Measurements from ENCODE around the gene PKP4. TPM values are rescaled to one million over a fixed set of nuclear protein-coding genes. Genes with fewer than 3 reads are reported as not detected.

The PKP4 gene
- total and polyA plus RNA-seq, 2 of the 8 experiments (the other 6 are each of a cell fraction or from before 2014, with no cell fraction given), result 48.2 to 88.0 TPM

GRCh38 chr2:158723181-158723838, 266.6 kb downstream of the PKP4 start:
- Histone ChIP-seq H2AK5ac (ENCODE audit: low read depth, low read length) (no peak overlapping the region), H4K20me1 (replicated peaks in 1 of 2; ENCODE audit: control insufficient read depth in 1 of 2, insufficient read depth in 2 of 2, low read length in 2 of 2) (no peaks in the 10 kb centered on the region), H3K9me3 (ENCODE audit: insufficient read depth in 2 of 2, low read depth in 1 of 2, low read length in 1 of 2) (no peaks in the 10 kb centered on the region), H3K36me3 (ENCODE audit: control insufficient read depth in 2 of 4, insufficient read depth in 4 of 4, low read length in 3 of 4) (no peaks in the 10 kb centered on the region), H3K27me3 (replicated peaks in 1 of 4; ENCODE audit: control insufficient read depth in 3 of 4, extremely low read depth in 1 of 4, insufficient read depth in 3 of 4, low read length in 3 of 4) (no peaks in the 10 kb centered on the region), H3K14ac (ENCODE audit: insufficient read length) (no peak overlapping the region), H2BK15ac (ENCODE audit: low read length) (no peak overlapping the region), H3K18ac (ENCODE audit: extremely low read depth, low read length) (no peak overlapping the region), H4K5ac (ENCODE audit: insufficient read length, low read depth, low read length) (no peak overlapping the region), H4K91ac (replicated peaks; ENCODE audit: insufficient read length, low read length) (no peak overlapping the region), H3K4me1 (replicated peaks in 1 of 4; ENCODE audit: control insufficient read depth in 3 of 4, insufficient read depth in 4 of 4, low read length in 3 of 4) (peaks cover 0 to 6% (median 2%) of the 10 kb centered on the region in 4 experiments; a peak in 1 of 7 replicates), H2BK20ac (ENCODE audit: low read length) (no peak overlapping the region), H3K23me2 (ENCODE audit: low read depth, low read length) (no peaks in the 10 kb centered on the region), H3K56ac (replicated peaks; ENCODE audit: insufficient read length, low read depth, low read length) (no peak overlapping the region), H3K27ac (ENCODE audit: low read depth, low read length) (no peak overlapping the region), H3K9ac (replicated peaks in 1 of 4; ENCODE audit: extremely low read depth in 1 of 4, low read depth in 3 of 4, low read length in 3 of 4) (no peak overlapping the region), H2BK5ac (ENCODE audit: low read depth, low read length) (no peak overlapping the region), H2AFZ (ENCODE audit: low read length) (no peak overlapping the region; the same call in 1 of the 2 replicates), H3K4ac (replicated peaks; ENCODE audit: insufficient read length, low read depth, low read length) (no peak overlapping the region), H3K79me1 (ENCODE audit: low read depth, low read length) (no peaks in the 10 kb centered on the region), H3K23ac (ENCODE audit: insufficient read length) (no peak overlapping the region), H3K4me3 (ENCODE audit: extremely low read depth in 1 of 4, insufficient read depth in 2 of 4, low read depth in 3 of 4, low read length in 4 of 4) (no peak overlapping the region), H4K8ac (ENCODE audit: extremely low read depth, insufficient read depth, low read length) (peak overlapping the region; percentile 42; the same call in 1 of the 2 replicates), H2BK12ac (ENCODE audit: low read depth, low read length) (0 out of 2 replicates have a peak overlapping the region, but pooled peaks have one; percentile 60), H3K4me2 (ENCODE audit: insufficient read depth in 1 of 2, low read depth in 2 of 2, low read length in 2 of 2) (no peak overlapping the region), H2BK120ac (replicated peaks; ENCODE audit: low read depth, low read length) (no peak overlapping the region), H3K79me2 (ENCODE audit: control insufficient read depth in 1 of 2, insufficient read depth in 2 of 2, low read length in 2 of 2) (no peaks in the 10 kb centered on the region)
- ChIA-PET POLR2A (ENCODE audit: partially characterized antibody) (no interaction called here), CTCF (ENCODE audit: partially characterized antibody) (interaction anchor here (0.6 to 11.7 kb wide), 24 partner anchors 8 to 805 kb away, joined by 3 to 416 read pairs (median 4); no protein-coding TSS in a partner anchor)
- DNase-seq (ENCODE audit: low read depth in 1 of 2, low spot score in 2 of 2), result no peak
- no peak for FAIRE-seq
- WGBS, 2 experiments (ENCODE audit: extremely low coverage in 1 of 2, insufficient coverage in 1 of 2, insufficient read length in 1 of 2, insufficient replicate concordance in 2 of 2, low coverage in 1 of 2, low lambda C conversion rate in 2 of 2, missing lambda C conversion rate in 1 of 2), result 92% methylated on average over 8 of the region's 8 CpGs; no CpG with 5 or more reads in 1 of the 2 experiments
- TF ChIP-seq SUZ12 (IDR thresholded peaks at IDR 0.05; ENCODE audit: low read length) (no peak), USF2 (IDR thresholded peaks at IDR 0.05; ENCODE audit: low read length) (no peak), CHD2 (IDR thresholded peaks at IDR 0.05; ENCODE audit: low read length) (no peak), RNF2 (IDR thresholded peaks at IDR 0.05; ENCODE audit: borderline replicate concordance, low read depth, low read length, missing control alignments, poor library complexity, severe bottlenecking) (no peak), ASH2L (IDR thresholded peaks at IDR 0.05; ENCODE audit: low read length) (no peak), JUND (IDR thresholded peaks at IDR 0.05; ENCODE audit: low read length) (no peak), HDAC6 (IDR thresholded peaks at IDR 0.05; ENCODE audit: low read depth, low read length) (no peak)
